Activated B cell treated with CpG ODN at 0.5 μM for 24 hours (primary cell): ENCODE data around the gene SLC1A2. TPM values are rescaled to one million over a fixed set of nuclear protein-coding genes. Genes with fewer than 3 reads are reported as not detected.

Source experiments
- ATAC-seq: fragments of 200-7000 bp; cut with Tn5 transposase; one replicate; pipeline ENCODE4 v1.10.0; 2021; ENCODE audit warnings: low read depth, mild to moderate bottlenecking, moderate library complexity
- CTCF ChIA-PET: fragments of 350-600 bp; sonication (Branson Sonifier 250); formaldehyde crosslinking; loops from one replicate; lab custom pipeline; 2021; ENCODE audit warnings: antibody characterized with exemption; lab: Charles Lee
- POLR2A ChIA-PET: fragments of 350-600 bp; sonication (Branson Sonifier 250); formaldehyde crosslinking; loops from one replicate; lab custom pipeline; 2021; ENCODE audit warnings: antibody characterized with exemption; lab: Charles Lee
- DNase-seq: peaks from one replicate; pipeline ENCODE4 v3.0.0; 2022
- H3K27ac Mint-ChIP-seq: one replicate; pipeline ENCODE4 v1.8.0; 2020; ENCODE audit warnings: mixed read lengths
- H3K27me3 Mint-ChIP-seq: one replicate; pipeline ENCODE4 v1.8.0; 2021; ENCODE audit warnings: mixed read lengths
- H3K36me3 Mint-ChIP-seq: one replicate; pipeline ENCODE4 v1.8.0; 2021; ENCODE audit warnings: low read depth, mixed read lengths
- H3K4me1 Mint-ChIP-seq: one replicate; pipeline ENCODE4 v1.8.0; 2021; ENCODE audit warnings: mixed read lengths
- H3K4me3 Mint-ChIP-seq: one replicate; pipeline ENCODE4 v1.8.0; 2020; ENCODE audit warnings: mild to moderate bottlenecking, mixed read lengths
- H3K9me3 Mint-ChIP-seq: one replicate; pipeline ENCODE4 v1.8.0; 2020; ENCODE audit warnings: mixed read lengths
- intact Hi-C: fragments of 100-400 bp; cut with micrococcal nuclease; formaldehyde crosslinking; loops from one replicate; pipeline ENCODE4 v1.15.1; 2024
- total RNA-seq: library from RNA; stranded (reverse); gene quantifications from 2 replicates; pipeline ENCODE4 v1.2.3, GENCODE V29; 2022
- TF ChIP-seq, protein P1 (sequence below): fragments of 200-600 bp; IDR thresholded peaks from one replicate; pipeline ENCODE4 v1.8.0; 2022; ENCODE audit warnings: antibody characterized with exemption, mild to moderate bottlenecking

The SLC1A2 gene
- total RNA-seq, 1 donor from 2014 or later = not detected

DNA sequence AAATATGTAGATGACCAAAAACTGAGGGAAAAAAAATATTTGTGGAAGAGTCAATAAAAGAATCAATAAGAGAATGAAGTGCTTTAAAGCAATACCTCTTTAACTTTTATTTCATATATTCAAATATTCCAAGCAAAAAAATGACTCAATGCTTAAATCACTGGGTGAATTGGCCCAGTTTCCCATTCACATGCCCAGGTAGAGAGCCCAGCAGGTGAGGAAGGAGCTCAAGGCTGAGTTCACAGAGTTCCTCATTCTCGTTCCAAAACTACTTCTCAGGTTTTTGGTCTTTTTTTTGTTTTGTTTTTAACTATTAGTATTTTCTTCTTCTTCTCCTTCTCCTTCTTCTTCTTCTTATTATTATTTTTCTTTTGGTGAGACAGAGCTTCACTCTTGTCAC lies 30.2 kb downstream of the SLC1A2 start:
- peaks cover 4% of the 10 kb centered on the region for H3K9me3 Mint-ChIP-seq
- peaks cover 25% of the 10 kb centered on the region for H3K4me1 Mint-ChIP-seq
- TF ChIP-seq, protein P1, sequence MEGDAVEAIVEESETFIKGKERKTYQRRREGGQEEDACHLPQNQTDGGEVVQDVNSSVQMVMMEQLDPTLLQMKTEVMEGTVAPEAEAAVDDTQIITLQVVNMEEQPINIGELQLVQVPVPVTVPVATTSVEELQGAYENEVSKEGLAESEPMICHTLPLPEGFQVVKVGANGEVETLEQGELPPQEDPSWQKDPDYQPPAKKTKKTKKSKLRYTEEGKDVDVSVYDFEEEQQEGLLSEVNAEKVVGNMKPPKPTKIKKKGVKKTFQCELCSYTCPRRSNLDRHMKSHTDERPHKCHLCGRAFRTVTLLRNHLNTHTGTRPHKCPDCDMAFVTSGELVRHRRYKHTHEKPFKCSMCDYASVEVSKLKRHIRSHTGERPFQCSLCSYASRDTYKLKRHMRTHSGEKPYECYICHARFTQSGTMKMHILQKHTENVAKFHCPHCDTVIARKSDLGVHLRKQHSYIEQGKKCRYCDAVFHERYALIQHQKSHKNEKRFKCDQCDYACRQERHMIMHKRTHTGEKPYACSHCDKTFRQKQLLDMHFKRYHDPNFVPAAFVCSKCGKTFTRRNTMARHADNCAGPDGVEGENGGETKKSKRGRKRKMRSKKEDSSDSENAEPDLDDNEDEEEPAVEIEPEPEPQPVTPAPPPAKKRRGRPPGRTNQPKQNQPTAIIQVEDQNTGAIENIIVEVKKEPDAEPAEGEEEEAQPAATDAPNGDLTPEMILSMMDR = no peak
- intact Hi-C loops = no loop called here
- no peaks in the 10 kb centered on the region for H3K36me3 Mint-ChIP-seq
- ATAC-seq = no peak
- CTCF ChIA-PET = interaction anchor here (0.9 to 7.0 kb wide), 3 partner anchors 462 to 803 kb away, joined by 4 to 105 read pairs (median 8); no protein-coding TSS in a partner anchor
- H3K4me3 Mint-ChIP-seq = no peak overlapping the region
- DNase-seq = no peak
- POLR2A ChIA-PET = interaction anchor here (1.1 kb wide), 1 partner anchor 41 kb away, joined by 3 read pairs; no protein-coding TSS in a partner anchor
- H3K27me3 Mint-ChIP-seq = peaks cover 2% of the 10 kb centered on the region
- H3K27ac Mint-ChIP-seq = no peak overlapping the region

DNA sequence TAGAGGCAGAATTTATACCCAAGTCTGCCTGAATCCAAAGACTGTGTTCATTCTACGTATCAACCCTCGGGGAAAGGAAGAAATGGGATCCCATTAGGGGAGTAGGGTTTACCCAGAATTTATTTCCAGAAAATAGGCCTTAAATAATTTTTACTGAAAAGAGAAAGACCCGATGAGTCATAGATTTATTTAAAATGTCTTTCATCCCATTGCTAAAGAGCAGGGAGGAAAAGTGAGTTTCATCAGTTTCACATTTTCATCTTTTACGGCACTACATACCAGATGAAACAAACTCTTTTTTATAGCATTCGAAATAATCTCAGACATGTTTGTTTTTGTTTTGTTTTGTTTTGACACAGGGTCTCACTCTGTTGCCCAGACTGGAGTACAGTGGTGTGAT lies 31.3 kb downstream of the SLC1A2 start:
- Mint-ChIP-seq H3K4me1 (peaks cover 25% of the 10 kb centered on the region), H3K27me3 (no peaks in the 10 kb centered on the region), H3K4me3 (no peak overlapping the region), H3K27ac (no peak overlapping the region), H3K9me3 (peaks cover 4% of the 10 kb centered on the region), H3K36me3 (no peaks in the 10 kb centered on the region)
- intact Hi-C loops = no loop called here
- ATAC-seq (no peak), DNase-seq (no peak)
- CTCF ChIA-PET = interaction anchor here (0.9 to 1.7 kb wide), 11 partner anchors 97 to 875 kb away, joined by 3 to 8 read pairs (median 3); no protein-coding TSS in a partner anchor
- TF ChIP-seq, protein P1 = no peak
- POLR2A ChIA-PET = no interaction called here

DNA sequence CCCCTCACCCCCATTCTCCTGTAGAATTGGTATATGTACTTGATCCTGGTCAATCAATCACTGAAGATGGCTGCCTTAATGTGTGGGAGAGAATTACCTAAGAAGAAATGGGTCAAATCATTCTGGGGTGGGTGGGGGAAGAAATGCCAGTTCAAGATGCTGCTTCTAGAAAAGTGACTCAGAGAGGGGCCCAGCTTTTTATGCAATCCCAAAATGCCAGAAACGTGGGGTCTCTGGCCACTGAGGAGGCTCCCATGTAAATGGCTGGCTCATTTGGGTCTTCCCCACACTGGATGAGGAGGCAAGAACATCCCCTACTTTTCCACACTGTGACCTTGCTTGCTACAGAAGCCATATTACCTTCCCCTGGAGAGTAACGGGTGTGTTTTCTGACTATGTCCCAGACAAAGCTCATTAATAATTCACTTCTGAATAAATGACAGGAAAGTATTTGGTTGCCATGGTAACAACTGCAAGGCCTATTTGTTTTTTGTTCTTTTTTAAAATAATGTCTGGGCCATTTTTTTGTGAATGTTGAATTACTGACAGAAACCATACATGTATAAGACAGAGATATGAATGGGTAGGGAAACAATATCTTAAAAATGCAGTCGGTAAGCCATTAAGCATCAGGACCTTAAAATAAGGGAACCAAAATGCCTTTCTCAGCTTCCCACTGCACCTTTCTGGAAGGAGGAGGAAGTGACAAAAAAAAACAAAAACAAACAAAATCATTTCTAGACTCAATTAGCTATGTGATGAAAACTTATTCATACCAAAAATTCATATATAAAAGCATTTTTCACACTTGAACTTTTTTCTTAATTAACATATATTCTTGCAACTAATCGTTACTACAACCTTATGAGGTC lies 32.0 kb downstream of the SLC1A2 start:
- no peaks in the 10 kb centered on the region for H3K27me3 Mint-ChIP-seq
- ChIA-PET POLR2A (no interaction called here), CTCF (interaction anchor here (0.9 to 1.7 kb wide), 11 partner anchors 98 to 875 kb away, joined by 3 to 8 read pairs (median 3); no protein-coding TSS in a partner anchor)
- no peak for ATAC-seq
- no peak for DNase-seq
- peaks cover 4% of the 10 kb centered on the region for H3K9me3 Mint-ChIP-seq
- intact Hi-C loops = loop anchor here (1.0 kb wide), 1 partner anchor 461 kb away; no protein-coding TSS in a partner anchor
- peaks cover 25% of the 10 kb centered on the region for H3K4me1 Mint-ChIP-seq
- H3K36me3 Mint-ChIP-seq = no peaks in the 10 kb centered on the region
- no peak overlapping the region for H3K27ac Mint-ChIP-seq
- TF ChIP-seq, protein P1 = no peak
- H3K4me3 Mint-ChIP-seq = no peak overlapping the region

DNA sequence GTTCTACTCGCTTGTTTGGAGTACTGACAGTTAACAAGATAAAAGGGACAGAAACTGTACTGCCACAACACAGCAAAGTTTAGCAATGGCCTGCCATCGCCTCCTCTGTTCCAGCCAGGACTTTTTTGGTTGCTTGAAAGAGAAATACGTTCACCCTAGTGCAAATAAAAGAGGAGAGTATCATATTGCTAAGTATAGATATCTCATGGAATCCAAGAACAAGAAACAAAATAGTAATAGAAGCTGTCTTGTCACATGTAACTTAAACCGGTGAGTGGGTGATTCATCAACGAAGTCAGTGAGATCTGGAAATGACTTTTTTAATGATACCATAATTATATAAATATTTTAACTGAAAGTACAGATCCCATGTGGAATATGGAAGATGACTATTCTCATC lies 35.4 kb downstream of the SLC1A2 start:
- Mint-ChIP-seq H3K4me3 (no peak overlapping the region), H3K27ac (no peak overlapping the region), H3K9me3 (peaks cover 4% of the 10 kb centered on the region), H3K27me3 (no peaks in the 10 kb centered on the region), H3K36me3 (no peaks in the 10 kb centered on the region), H3K4me1 (peaks cover 4% of the 10 kb centered on the region)
- TF ChIP-seq, protein P1 = no peak
- ATAC-seq (no peak), DNase-seq (no peak)
- intact Hi-C loops = no loop called here
- ChIA-PET CTCF (no interaction called here), POLR2A (no interaction called here)

DNA sequence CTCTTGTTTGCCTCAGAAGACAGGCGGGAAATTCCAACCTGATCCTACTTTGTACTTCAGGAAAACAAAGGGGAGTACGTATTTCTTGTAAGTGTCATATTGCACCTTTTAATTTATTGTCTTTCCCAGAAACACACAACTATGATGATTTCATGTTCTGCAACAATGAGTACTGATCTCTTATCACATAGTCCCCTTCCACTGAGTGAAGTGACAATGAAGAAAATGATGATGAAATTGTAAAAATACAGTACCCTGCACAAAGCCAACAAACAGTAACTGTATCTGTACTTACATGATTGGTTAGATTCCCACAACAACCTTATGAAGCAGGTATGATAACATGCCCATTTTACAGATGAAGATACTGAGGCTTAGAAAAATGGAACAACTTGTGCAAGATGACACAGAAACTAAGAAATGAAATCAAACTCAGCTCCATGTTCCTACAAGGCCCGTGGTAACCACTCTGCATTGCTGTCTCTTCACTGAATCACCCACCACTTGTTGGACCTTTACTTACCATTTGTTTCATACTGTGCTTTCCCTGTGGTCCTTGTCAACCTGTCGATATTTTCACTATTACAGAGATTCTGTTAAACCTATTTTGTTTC lies 37.5 kb downstream of the SLC1A2 start:
- no peak for ATAC-seq
- TF ChIP-seq, protein P1 = no peak
- ChIA-PET CTCF (no interaction called here), POLR2A (no interaction called here)
- no peaks in the 10 kb centered on the region for H3K4me1 Mint-ChIP-seq
- H3K4me3 Mint-ChIP-seq = no peak overlapping the region
- H3K27ac Mint-ChIP-seq = no peak overlapping the region
- intact Hi-C loops = no loop called here
- H3K27me3 Mint-ChIP-seq = no peaks in the 10 kb centered on the region
- peaks cover 4% of the 10 kb centered on the region for H3K9me3 Mint-ChIP-seq
- H3K36me3 Mint-ChIP-seq = no peaks in the 10 kb centered on the region
- no peak for DNase-seq
